OCI-LY1 (cell line): ENCODE measurements around the gene ERRFI1.

ENCODE experiments used
- EZH2 ChIP-seq: fragments of 200-600 bp; sonication (generic), shearing (Covaris generic); IDR thresholded peaks from 2 replicates; pipeline ENCODE4 v1.8.0; 2017; ENCODE audit warnings: borderline replicate concordance, mixed run types, mild to moderate bottlenecking, antibody characterized with exemption, low read length, moderate library complexity, mixed read lengths
- TF ChIP-seq, protein P1 (sequence below): fragments of 200-600 bp; sonication (generic), shearing (Covaris generic); IDR thresholded peaks from 2 replicates; pipeline ENCODE4 v1.5.1; 2017; ENCODE audit warnings: mild to moderate bottlenecking, antibody characterized with exemption, low read length, moderate library complexity, mixed read lengths

DNA sequence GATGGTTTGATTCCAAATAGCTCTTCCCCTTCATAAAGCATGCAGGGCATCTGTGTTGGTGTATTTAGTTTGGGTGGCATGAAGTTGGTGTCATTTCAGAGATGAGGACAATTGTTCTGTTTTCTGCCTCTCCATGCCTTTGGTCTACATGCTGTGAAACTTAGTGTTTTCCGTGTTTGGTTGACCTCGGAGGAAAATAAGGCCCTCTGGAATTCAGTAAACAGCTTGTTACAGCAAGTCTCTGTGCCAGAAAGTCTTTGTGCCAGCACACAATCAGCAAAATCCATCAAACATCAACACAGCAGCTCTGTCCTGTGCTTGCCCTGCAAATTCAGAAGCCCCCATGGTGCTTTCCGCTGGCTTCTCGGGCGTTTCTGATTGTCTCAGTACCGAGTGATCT, 55.1 kb downstream of the ERRFI1 start:
- TF ChIP-seq, protein P1, sequence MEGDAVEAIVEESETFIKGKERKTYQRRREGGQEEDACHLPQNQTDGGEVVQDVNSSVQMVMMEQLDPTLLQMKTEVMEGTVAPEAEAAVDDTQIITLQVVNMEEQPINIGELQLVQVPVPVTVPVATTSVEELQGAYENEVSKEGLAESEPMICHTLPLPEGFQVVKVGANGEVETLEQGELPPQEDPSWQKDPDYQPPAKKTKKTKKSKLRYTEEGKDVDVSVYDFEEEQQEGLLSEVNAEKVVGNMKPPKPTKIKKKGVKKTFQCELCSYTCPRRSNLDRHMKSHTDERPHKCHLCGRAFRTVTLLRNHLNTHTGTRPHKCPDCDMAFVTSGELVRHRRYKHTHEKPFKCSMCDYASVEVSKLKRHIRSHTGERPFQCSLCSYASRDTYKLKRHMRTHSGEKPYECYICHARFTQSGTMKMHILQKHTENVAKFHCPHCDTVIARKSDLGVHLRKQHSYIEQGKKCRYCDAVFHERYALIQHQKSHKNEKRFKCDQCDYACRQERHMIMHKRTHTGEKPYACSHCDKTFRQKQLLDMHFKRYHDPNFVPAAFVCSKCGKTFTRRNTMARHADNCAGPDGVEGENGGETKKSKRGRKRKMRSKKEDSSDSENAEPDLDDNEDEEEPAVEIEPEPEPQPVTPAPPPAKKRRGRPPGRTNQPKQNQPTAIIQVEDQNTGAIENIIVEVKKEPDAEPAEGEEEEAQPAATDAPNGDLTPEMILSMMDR = no peak
- TF ChIP-seq EZH2 = no peak
